Neural cell (in vitro differentiated cells): ENCODE measurements around the gene NFIA.

Experiments used
- CTCF ChIP-seq: fragments of 450-650 bp; IDR thresholded peaks from 2 replicates; pipeline ENCODE4 v1.5.1; 2014; ENCODE audit warnings: antibody characterized with exemption, mild to moderate bottlenecking, moderate library complexity; ENCODE audit not compliant: poor library complexity, severe bottlenecking
- EP300 ChIP-seq: fragments of 450-650 bp; conservative IDR thresholded peaks from 2 replicates; pipeline ENCODE4 v1.6.1; 2014; ENCODE audit warnings: antibody characterized with exemption, mild to moderate bottlenecking, moderate library complexity; ENCODE audit not compliant: poor library complexity, severe bottlenecking
- TAF1 ChIP-seq: IDR thresholded peaks from 2 replicates; pipeline ENCODE4 v1.6.1; 2012; ENCODE audit warnings: low read depth

GRCh38 chr1:61294930-61295329 is 212.6 kb downstream of the NFIA start:
- TF ChIP-seq CTCF, result no peak
- TF ChIP-seq TAF1, result no peak
- TF ChIP-seq EP300, result no peak
